Suppressor macrophage (primary cell): Measurements from ENCODE around the gene PDCD4.

Experiments used
- DNase-seq, 4 experiments: peaks; one replicate each; pipeline ENCODE4 v3.0.0-alpha.2; 2020 to 2022

Gene PDCD4

DNA sequence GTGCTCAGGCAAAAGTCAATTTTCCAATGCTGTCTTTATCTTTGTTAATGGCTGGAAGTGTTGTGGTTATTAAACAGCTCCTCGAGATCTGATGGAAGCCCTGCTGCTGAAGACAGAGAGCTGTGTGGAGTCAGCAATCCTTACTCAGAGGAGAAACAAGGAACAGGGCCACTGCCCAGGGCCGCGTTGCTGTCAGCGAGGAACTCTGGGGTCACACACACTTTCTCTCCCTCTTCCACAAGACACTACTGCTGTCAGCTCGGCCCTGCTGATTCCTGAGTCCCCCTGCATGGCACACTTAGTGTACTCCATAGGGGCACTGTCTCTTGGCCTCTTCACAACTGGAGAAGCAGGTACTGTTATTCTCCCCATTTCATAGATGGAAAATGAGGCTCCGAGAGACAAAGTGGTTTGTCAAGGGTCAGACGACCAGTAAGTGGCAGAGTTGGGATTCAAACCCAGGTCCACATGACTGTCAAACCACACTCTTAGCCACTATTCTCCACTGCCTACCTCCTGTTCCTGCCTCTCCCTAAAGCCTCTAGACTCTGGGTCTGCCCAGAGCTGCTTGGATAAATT is 29.3 kb upstream of the PDCD4 start:
- DNase-seq: peak; percentile 47 to 64 (median 56)

DNA sequence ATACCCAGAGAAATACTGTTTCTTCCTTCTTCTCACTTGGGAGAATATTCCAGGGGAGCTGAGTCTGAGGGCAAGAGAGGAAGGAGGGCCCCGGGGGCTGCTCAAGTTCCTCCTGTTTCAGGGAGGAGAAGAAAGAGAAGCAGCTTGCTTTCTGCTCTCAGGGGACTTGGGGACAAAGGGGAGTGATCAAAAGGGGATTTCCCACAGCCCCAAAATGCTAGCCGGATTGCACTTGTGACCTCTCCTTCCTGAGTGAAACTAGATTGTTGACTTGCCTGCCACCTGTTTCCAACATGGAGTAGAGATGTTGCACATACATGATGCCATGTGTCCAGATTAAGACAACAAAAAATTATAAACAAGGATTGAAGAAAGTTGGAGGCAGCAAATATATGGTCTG is 28.7 kb upstream of the PDCD4 start:
- DNase-seq: peak; percentile 67 to 85 (median 82)

DNA sequence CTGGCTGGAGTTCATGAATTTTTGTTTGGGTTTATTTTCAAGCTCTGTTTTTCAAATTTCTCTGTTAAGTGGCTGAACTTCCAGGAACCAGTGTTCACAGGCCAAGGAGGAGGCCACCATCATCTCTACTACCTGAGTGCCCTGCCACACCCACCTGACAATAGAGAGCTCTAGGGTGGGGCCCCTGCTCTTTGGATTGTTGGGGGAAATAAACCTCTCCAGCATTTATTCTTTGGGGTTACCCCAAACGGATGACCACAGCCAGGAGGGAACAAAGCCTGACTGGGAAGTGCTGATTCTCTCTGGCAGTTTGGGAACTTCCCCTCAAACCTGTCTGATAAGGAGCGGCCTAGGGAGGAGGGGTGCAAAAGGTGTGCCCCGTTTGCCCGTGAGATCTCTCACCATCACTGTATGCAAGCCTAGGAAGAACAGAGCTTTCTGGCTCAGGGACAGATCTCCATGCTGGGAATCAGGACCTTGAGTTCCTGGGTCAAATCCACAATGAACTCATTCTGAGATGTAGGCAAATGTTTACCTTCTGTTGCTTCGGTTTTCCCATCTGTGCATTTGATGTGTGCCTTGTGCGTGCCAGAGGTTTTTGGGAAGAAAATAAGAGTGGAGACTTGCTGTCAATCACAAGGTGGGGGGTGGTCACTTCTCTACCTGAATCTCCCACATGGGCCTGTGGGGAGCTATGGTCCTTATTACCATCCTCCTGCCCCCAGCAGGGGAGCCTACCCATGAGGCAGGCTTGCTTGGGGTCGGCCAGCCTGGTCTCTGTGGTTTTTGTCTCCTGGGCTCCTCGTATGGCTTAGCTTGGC is 27.7 kb upstream of the PDCD4 start:
- no peak for DNase-seq

DNA sequence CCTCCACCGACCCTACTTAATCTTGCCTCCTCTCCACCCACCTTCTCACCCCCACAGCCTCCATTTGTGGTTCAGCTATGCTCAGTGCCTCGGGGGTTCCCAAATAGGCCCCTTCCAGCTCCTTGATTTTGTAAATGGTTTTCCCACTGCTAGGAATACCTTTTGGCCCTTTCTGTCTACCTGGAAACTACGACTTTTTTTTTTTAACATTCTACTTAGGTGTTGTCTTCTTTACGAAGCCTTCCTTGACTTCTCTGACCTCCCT is 27.2 kb upstream of the PDCD4 start:
- no peak for DNase-seq

DNA sequence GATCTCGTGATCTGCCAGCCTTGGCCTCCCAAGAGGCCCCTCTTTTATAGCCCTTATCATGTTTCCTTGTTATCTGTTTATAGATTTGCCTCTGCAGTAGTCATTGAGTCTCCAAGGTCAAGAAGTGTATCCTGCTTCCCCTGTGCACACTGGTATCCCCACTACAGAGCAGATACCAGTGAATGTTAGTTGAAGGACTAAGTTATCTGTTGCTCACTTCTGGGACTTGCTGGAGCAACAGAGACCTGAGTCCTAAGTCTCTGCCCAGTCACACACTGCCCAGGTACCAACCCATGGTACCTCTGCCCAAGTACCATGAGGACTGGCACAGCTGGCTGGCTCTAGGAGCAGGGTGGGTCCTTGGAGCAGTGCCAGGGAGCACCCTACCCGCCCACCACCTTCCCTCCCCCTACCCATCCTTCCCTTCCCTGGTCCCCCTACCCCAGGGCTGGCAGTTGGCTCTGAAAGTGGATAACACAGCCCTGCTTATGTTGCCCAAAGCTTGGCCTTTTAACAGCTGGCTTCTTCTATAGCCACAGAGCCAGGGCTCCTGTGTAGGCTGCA is 26.5 kb upstream of the PDCD4 start:
- no peak for DNase-seq

DNA sequence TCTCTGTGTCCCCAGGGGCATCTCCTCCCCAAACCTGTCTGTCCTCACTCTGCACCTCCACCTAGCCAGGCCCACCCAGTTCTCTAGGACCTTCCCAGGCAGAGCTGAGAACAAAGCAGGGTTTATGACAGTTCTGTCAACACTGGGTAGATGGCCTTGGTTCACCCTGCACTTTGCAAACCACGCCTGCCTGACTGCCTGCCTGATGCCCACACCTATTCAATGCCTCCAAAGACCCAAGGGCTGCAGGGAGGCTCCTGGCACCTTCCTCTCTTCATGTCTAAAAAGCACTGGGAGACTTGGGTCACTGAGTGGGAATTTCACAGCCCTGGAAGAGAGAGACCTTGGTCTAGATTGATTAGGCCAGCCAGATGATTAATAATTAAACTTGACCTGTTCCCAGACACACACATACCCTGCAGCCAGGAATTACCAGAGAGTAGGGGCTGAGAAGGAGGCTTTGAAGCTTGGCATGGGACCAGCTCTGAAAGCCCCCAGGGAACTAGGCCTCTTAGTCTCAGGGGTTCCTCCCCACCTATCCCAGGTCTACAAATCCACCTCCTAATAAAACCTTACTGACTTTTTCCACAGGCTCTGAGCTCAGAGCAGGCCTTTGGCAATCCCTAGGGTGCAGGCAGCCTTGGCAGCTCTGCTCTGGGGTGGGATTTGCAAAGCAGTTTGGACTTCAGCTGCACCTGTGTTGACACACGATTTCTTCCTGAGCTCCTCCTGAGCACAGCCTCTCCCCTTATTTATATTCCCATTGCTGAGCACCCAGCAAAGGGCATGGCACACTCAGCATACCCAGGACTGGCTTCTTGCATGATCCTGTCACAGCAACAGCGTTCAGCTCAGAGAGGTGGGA is 25.7 kb upstream of the PDCD4 start:
- no peak for DNase-seq

DNA sequence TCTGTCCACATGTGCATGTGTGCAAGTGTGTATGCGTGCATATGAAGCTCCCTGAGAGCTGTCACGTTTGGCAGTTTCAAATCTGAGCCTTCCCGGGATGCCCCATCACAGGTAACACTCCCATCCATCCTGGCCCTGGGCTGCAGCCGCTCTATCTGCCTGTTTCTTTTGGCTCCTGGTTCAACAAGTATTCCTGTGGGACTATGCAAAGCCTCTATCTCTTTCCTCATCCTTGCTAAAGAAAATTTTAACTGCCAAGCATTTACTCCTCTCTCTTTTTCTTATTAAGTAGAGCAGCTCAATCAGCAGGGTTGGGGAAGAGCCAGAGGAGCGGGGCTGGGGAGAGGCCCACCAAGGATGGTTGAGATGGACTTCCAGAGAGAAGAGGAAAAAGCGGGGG is 24.4 kb upstream of the PDCD4 start:
- no peak for DNase-seq

DNA sequence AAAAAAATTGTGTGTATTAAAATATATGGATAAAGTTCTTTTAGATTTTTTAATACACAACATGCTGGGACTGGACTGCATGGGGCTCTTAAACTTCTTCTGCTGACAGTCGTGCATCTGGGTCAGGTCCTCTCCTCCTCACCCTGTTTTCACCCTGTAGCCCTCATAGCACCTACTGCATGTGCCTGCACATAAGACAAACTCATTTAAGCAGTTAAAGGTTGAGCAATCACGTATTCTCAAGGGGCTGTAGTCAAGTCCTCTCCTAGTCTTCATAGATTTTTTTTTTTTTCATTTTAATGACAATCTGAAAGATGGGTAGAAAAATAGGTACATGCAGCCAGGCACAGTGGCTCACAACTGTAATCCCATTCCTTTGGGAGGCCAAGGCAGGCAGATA is 23.6 kb upstream of the PDCD4 start:
- no peak for DNase-seq

DNA sequence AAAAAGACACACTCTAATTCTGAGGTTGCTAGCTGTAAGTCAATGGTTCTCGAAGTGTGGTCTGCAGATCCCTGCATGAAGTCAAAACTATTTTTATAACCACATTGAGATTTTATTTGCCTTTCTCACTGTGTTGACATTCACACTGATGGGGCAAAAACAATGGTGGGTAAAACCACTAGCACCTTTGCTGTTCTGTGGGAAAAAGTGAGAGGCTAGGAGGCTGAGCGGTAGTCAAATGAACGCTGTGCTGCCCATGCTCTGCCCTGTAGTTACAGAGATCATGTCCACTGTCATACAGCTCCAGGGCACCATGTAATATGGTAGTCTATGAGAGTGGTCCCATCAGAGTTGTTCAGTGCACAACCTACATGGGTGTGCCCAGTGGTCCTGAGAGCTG is 21.6 kb upstream of the PDCD4 start:
- no peak for DNase-seq

DNA sequence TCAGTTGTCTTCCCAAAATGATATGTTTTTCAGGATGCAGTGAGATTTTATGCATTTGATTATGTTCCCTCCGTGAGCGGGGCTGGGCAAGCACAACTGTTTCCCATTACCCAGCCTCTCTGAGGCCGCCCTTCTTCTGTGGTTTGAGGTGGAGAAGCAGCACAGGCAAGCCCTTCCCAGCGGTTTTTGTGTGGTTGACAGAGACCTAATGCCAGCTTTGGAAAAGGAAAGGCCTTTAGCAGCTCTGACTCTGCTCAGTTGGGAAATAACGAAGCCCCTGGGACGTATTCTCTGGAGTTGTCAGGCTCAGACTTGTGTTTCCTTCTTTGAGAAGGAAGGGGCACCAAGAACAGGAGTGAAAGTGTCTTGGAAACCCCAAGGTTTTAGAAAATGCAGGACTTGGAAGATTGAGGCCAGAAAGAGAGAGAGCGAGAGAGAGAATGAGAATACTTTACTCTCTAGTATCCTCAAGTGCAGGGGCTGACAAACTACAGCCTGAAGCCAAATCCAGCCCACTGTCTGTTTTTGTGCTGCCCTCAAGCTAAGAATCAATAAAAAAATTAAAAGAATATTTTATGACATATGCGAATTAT is 20.6 kb upstream of the PDCD4 start:
- DNase-seq: peak in 3 of 4 experiments; percentile 26 to 45 (median 35)

DNA sequence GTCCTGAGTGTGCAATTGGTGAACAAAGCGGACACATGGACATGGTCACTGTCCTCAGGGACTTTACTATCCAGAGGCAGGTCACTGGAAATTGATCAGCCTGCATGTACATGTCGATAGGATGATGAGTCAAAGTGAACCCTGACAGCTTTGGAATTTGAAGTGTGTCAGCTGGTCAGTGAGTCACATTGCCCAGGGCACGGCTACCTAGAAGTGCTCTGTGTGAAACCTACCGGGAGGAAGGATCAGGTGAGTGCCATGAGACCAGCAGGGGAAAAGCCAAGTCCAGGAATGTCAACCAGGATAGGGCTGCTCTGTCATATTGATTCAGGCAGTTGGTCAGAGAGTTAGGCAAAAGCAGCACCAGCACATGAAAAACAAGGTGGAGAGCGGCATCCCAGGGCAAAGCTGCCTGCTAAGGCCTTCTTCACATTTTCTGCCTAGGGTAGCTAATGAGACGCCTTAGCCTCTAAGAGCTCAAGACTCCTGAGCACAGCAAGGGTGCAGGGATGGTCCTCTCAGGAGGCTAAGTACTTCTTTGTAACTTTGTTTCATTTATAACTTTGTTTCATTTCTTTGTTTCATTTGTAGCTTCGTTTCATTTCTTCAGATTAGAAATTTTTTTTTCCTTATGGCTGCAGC is 19.4 kb upstream of the PDCD4 start:
- no peak for DNase-seq

DNA sequence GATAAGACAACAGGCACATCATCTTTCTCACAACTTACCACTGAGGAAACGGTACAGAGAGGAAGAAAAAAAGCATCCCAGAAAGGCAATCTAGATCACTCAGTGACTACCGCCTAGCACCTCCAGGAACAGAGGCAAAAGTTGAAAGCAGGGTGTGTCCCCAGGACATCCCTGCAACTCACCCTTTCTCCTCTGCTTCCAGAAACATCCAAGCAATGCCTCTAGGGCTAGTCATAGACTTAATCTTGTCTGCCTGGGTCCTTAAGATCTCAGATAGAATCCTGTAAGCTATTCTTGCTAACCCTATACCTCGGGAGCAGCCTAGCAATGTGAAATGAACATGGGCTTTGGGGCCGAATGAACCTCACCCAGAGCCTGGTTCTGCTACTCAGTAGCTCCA is 18.8 kb upstream of the PDCD4 start:
- no peak for DNase-seq

DNA sequence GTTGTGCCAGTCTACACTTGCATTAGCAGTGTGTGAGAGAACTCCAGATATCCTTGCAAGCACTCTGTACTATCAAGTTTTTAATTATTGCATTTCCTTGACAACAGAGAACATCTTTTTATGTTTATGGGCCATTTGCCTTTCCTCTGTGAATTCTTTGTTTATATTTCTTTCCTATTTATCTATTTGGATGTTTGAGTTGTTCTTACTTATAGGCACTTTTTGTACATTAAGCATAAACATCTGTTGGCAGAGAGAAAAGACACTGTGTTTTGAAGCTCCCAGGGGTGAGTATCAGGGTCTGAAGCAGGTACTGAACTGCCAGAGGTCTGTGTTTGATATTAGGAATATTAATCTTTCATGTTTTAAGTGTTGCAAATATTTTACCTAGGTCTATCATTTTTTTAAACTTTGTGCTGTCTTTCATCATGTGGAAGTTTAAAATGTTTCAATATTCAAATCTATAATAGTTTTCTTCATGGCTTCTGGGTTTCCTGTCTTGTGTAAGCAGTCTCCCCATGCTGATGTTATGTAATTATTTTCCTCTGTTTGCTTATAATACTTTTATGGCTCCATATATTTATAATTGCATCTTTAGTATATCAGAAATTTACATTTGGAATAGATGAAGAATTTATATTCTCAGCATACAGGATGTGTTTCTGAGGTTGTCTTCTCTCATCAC is 17.7 kb upstream of the PDCD4 start:
- DNase-seq: no peak

DNA sequence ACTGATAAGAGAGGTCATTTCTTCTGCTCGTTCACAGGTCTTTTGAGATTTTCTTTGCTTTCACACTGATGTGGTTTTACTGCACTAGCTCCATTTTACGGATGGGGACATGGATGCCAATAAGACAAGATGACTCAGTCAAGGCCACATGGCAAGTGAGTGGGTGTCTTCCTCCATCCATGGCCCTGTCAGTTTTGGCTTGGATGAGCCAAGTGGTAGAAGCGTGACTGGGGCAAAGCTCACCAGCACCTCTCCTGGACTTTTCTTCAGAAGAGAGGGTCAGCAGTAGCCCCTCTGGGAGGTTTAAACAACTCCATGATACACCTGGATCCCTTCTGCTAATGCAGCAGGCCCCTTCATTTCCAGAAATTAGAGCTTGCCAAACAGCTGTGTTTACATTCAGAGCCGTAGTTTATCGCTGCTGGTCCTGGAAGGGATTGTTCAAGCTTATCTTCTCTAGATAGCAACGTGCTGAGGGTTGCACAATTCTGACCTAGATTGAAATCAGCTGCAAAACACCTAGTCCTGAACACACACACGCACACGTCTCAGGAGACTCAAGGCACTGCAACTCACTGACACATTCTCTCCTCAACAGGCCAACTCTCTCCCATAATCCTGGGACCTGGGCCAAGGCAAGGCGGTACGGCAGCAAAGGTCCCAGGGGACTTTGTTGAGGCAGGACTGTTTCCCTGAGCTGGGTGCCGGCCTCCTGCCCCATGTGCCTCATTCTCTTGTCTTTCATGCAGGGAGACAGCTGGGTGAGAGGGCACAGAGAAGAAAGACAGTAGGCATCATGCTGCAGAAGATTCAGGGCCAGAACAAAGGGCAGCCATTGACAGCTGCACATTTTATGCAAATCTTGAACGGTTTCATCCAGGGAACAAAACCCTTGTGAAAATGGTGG is 14.2 kb upstream of the PDCD4 start:
- peak; percentile 56 to 77 (median 74) for DNase-seq

DNA sequence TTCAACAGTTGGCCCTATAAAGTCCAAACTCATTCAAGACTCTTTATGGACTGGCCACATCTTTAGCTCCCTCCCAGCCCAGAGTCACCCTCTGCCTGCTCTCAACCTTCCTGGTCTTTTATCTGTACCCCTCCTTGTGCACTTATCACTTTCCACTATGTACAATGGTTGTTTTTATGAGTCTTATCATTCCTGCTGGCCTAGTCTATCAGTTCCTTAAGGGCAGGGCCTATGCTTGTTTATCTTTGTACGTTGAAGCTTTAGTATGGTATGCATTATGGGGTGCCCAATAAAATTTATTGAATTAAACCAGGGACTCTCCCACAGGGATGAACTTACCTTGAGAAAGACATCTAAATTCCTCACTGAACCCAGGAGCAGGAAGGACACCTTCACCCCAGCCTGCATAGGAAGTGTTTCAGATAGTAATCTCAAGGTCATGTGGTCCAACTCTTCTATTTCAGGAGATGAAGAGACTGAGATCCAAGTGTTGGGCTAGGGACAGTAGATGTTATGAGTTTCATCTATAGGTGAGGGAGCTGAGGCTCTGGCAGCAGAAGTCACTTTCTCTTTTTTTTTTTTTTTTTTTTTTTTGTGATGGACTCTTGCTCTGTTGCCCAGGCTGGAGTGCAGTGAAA is 13.3 kb upstream of the PDCD4 start:
- DNase-seq: no peak

DNA sequence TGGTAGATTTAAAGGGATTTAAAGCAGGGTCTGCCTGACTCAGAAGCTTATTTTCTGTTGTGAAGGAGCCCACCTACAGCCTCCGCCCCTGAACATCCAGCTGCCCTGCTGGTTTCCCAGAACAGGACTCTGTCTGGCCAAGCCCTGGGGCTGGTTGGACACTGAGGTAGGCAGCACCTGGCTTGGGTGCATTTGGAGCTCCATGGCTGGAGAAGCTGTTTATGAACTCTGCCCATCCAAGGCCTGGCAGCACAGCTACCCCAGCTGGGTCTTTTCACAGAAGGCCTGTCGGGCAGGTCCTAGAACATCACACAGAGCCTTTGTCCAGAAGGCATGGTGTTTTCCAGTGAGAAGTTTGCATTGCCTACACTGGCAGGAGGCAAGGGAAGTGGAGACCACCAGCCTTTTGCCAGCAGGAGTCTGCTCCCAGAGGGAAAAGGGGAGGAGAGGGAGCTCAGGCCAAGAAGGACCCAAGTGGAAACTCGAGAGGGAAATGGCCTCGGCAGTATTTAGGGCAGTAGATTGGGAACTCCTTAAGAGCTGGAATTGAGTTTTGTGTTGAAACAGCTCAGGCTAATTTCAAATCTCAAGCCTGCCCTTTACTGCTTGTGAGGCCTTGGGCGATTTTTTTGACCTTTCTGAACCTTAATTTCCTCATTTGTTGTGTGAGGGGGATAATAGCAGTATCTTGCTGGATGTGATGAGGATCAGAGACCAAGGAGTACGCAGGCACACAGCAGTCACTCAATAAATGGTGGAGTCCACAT is 12.3 kb upstream of the PDCD4 start:
- peak; percentile 60 to 85 (median 74) for DNase-seq

DNA sequence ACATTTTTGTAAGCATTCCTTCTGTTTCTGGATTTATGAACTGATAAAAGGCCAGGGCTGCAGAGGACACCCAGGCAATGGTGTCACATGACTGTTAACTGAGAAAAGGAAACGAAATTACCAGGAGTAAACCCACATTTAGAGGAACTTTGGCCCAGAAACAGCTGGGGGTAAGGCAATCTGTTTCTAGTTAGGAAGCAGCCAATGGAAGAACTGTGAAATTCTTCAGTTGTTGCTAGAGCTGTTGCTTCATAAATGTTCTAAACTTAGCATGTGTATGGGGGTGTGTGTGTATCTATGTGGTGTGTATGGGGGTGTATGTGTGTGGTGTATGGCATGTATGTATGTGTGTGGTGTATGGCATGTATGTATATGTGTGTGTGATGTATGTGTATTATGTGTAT is 11.8 kb upstream of the PDCD4 start:
- DNase-seq: peak; percentile 77 to 92 (median 84)

DNA sequence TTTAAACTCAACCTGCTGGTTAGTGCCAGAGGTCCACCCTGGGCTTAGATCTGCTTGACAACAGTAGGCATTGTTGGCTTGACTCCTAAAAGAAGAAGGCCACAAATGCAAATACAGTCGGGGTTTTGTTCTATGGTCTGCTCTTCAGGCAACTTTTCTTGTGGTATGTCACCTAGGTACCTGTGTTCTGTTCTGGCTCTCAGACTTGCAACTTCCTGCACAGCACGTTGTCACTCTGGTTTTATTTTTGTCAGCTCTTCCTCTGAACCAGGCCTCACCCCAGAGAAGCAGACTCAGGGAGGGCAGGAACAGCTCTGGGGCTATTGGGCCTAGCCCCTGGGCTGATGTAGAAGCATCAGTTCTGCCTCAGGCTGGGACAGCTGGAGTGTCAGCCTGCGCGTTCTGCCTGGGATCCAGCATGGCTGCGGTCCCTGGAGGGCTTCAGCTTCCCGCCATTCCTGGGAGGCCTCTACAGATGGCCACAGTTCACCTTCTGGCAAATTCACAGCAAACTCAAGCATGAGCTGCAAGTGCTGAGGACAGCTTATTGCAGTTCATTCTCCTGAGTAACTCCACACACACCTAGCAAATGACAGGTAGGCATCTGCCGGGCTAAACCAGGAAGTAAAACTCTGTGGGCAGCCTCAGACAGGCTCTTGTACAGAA is 11.0 kb upstream of the PDCD4 start:
- no peak for DNase-seq

DNA sequence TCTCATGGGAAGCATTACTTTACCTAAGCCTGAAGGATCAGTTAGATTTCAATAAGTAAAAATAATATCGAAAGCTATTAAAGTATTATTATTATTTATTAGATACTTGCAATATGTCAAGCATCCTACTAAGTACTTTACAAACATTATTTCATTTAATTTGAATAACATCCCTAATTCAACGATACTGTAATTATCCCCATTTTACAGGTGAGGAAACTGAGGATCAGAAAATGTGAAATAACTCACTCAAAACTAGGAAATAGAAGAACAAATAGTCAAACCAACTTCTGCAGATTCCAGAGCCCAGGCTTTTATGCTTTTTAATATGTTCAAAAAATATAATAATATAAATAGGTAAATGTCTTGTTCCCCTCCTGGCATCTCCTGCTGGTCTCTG is 10.3 kb upstream of the PDCD4 start:
- DNase-seq: no peak
